Measurements from ENCODE around the gene SLF2. TPM values are rescaled to one million over a fixed set of nuclear protein-coding genes. Genes with fewer than 3 reads are reported as not detected.

Gene SLF2
- polyA plus RNA-seq, 4 donors: 31.4 to 47.1 (median 34.5) TPM

GRCh38 chr10:100995181-100995580, 82.4 kb downstream of the SLF2 start:
- no peak for DNase-seq (ENCODE audit: low read depth in 4 of 4, low spot score in 3 of 4)

GRCh38 chr10:100996678-100997359, 84.1 kb downstream of the SLF2 start:
- DNase-seq (ENCODE audit: low read depth in 4 of 4, low spot score in 3 of 4): no peak

GRCh38 chr10:100997360-100998182, 84.8 kb downstream of the SLF2 start:
- DNase-seq (ENCODE audit: low read depth in 4 of 4, low spot score in 3 of 4): no peak

GRCh38 chr10:100998183-100998990, 85.6 kb downstream of the SLF2 start:
- peak; percentile 81 to 87 (median 84) for DNase-seq (ENCODE audit: low read depth in 4 of 4, low spot score in 3 of 4)

GRCh38 chr10:100998991-100999741, 86.4 kb downstream of the SLF2 start:
- peak in 1 of 4 donors; percentile 74 for DNase-seq (ENCODE audit: low read depth in 4 of 4, low spot score in 3 of 4)

- DNase-seq (ENCODE audit: low read depth in 4 of 4, low spot score in 3 of 4): no peak
These were observed 87.0 kb downstream of the SLF2 start, which contains the start of gene LZTS2 for GRCh38 chr10:100999742-101000126. Gene LZTS2 (plus strand): TSS chr10:100999808. CDS start chr10:101002539, 2,731 bp downstream.

- DNase-seq (ENCODE audit: low read depth in 4 of 4, low spot score in 3 of 4): no peak
These were observed 87.6 kb downstream of the SLF2 start for GRCh38 chr10:101000127-101000914.

- peak in 3 of 4 donors; percentile 65 to 80 (median 70) for DNase-seq (ENCODE audit: low read depth in 4 of 4, low spot score in 3 of 4)
These were observed 88.3 kb downstream of the SLF2 start for GRCh38 chr10:101000915-101001658.

- no peak for DNase-seq (ENCODE audit: low read depth in 4 of 4, low spot score in 3 of 4)
These were observed 88.9 kb downstream of the SLF2 start for GRCh38 chr10:101001659-101002035.

- DNase-seq (ENCODE audit: low read depth in 4 of 4, low spot score in 3 of 4): no peak
These were observed 89.7 kb downstream of the SLF2 start for GRCh38 chr10:101002456-101002855.

- DNase-seq (ENCODE audit: low read depth in 4 of 4, low spot score in 3 of 4): no peak
These were observed 91.0 kb downstream of the SLF2 start for GRCh38 chr10:101003639-101004206.

GRCh38 chr10:101005361-101005760, 92.6 kb downstream of the SLF2 start:
- no peak for DNase-seq (ENCODE audit: low read depth in 4 of 4, low spot score in 3 of 4)

GRCh38 chr10:101005869-101006567, 93.3 kb downstream of the SLF2 start:
- DNase-seq (ENCODE audit: low read depth in 4 of 4, low spot score in 3 of 4): no peak

- no peak for DNase-seq (ENCODE audit: low read depth in 4 of 4, low spot score in 3 of 4)
These were observed 93.9 kb downstream of the SLF2 start for GRCh38 chr10:101006593-101007098.

- DNase-seq (ENCODE audit: low read depth in 4 of 4, low spot score in 3 of 4): no peak
These were observed 94.4 kb downstream of the SLF2 start for GRCh38 chr10:101007099-101007711.

- DNase-seq (ENCODE audit: low read depth in 4 of 4, low spot score in 3 of 4): no peak
These were observed 95.4 kb downstream of the SLF2 start for GRCh38 chr10:101007915-101008822.
